GM12891 (cell line): Measurements from ENCODE around the gene CSGALNACT2.

Experiments
- POLR2A ChIP-seq: IDR thresholded peaks from 2 replicates; pipeline ENCODE4 v1.6.1; 2011; ENCODE audit warnings: low read depth, low read length, control low read depth
- POLR2AphosphoS5 ChIP-seq: IDR thresholded peaks from 2 replicates; pipeline ENCODE4 v1.6.1; 2011; ENCODE audit warnings: low read depth, low read length, control low read depth
- TAF1 ChIP-seq: IDR thresholded peaks from 2 replicates; pipeline ENCODE4 v1.6.1; 2011; ENCODE audit warnings: low read depth, low read length, control low read depth

DNA sequence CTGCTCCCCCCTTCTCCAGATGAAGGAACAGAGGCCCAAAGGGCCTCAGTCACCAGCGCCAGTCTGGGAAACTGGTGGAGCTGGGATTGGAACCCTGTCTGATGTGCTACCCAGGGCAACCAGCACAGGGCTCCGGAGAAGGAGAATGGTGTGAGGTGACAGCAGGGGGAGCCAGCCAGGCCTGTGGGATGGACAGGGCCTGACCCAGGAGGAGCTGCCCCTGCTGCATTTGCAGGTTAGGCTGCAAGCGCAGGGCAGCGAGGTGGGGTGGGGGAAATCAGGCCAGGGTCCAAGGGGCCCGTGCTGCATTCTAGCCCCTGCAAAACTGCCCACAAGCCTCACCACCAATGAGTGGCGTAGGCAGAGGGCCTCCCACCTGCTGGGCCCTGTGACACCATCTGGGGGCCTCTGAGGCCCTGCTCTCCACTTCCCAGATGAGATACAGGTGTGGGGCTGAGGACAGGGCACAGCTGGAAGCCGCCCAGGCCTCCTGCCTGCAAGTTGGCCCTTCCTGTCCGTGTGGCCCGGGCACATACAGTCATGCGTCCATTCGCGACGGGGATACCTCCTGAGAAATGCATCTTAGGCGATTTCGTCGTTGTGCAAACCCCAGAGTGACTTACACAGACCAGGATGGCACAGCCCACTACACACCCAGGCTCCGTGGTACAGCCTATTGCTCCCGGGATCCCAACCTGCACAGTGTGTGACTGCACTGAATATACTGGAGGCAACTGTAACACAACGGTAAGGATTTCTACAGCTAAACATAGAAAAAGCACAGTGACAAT, 83.4 kb downstream of the CSGALNACT2 start:
- TF ChIP-seq TAF1 = no peak
- TF ChIP-seq POLR2A = no peak
- TF ChIP-seq POLR2AphosphoS5 = no peak
